Activated naive CD4-positive, alpha-beta T cell treated with anti-CD3 and anti-CD28 coated beads, Interleukin-2, amount 50 U/mL, for 72 hours (primary cell): ENCODE results near the gene COL6A1. TPM values are rescaled to one million over a fixed set of nuclear protein-coding genes. Genes with fewer than 3 reads are reported as not detected.

ENCODE experiments used
- ATAC-seq, 2 donors: fragments of 150-1000 bp; cut with Tn5 transposase; 2 replicates each; pipeline ENCODE4 v1.10.0; 2021; ENCODE audit warnings: mild to moderate bottlenecking in 2 of 2, moderate library complexity in 2 of 2
- DNase-seq, 2 donors: peaks; one replicate each; pipeline ENCODE4 v3.0.0; 2021 to 2022; ENCODE audit warnings: low spot score in 2 of 2
- H3K27ac Mint-ChIP-seq, 2 donors: one replicate each; pipeline ENCODE4 v1.8.0; 2022; ENCODE audit warnings: mild to moderate bottlenecking in 2 of 2, mixed read lengths in 2 of 2
- H3K36me3 Mint-ChIP-seq, 2 donors: one replicate each; pipeline ENCODE4 v1.8.0; 2022; ENCODE audit warnings: mixed read lengths in 2 of 2
- H3K9me3 Mint-ChIP-seq, 2 donors: one replicate each; pipeline ENCODE4 v1.8.0; 2022; ENCODE audit warnings: mixed read lengths in 2 of 2
- total RNA-seq, 2 donors: library from RNA; stranded (reverse); gene quantifications; one replicate each; pipeline ENCODE4 v1.2.3, GENCODE V29; 2022

Gene COL6A1
- total RNA-seq, 2 donors from 2014 or later, result 2.0 to 4.7 TPM

DNA sequence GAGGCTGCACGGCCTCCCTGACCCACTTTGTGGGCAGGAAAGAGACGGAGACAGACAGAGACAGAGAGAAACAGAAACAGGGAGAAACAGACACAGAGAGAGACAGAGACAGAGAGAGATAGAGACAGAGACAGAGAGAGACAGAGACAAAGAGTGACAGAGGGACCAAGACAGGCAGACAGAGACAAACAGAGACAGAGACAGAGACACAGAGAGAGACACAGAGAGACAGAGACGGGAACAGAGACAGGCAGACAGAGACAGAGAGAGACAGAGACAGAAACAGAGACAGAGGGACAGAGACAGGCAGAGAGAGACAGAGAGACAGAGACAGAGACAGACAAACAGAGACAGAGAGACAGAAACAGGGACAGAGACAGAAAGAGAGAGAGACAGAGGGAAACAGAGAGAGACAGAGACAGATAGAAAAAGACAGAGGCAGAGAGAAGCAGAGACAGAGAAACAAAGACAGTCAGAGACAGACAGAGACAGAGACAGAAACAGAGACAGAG lies 3.1 kb downstream of the COL6A1 start:
- H3K27ac Mint-ChIP-seq, result peak overlapping the region in 1 of 2 donors; percentile 71
- no peaks in the 10 kb centered on the region for H3K36me3 Mint-ChIP-seq
- H3K9me3 Mint-ChIP-seq, result no peaks in the 10 kb centered on the region
- DNase-seq, result no peak
- no peak for ATAC-seq

- Mint-ChIP-seq H3K9me3 (no peaks in the 10 kb centered on the region), H3K36me3 (no peaks in the 10 kb centered on the region), H3K27ac (peak overlapping the region in 1 of 2 donors; percentile 71)
- DNase-seq, result peak in 1 of 2 donors; percentile 54
- ATAC-seq, result no peak
These were observed 4.1 kb downstream of the COL6A1 start for GRCh38 chr21:45985471-45986315.

DNA sequence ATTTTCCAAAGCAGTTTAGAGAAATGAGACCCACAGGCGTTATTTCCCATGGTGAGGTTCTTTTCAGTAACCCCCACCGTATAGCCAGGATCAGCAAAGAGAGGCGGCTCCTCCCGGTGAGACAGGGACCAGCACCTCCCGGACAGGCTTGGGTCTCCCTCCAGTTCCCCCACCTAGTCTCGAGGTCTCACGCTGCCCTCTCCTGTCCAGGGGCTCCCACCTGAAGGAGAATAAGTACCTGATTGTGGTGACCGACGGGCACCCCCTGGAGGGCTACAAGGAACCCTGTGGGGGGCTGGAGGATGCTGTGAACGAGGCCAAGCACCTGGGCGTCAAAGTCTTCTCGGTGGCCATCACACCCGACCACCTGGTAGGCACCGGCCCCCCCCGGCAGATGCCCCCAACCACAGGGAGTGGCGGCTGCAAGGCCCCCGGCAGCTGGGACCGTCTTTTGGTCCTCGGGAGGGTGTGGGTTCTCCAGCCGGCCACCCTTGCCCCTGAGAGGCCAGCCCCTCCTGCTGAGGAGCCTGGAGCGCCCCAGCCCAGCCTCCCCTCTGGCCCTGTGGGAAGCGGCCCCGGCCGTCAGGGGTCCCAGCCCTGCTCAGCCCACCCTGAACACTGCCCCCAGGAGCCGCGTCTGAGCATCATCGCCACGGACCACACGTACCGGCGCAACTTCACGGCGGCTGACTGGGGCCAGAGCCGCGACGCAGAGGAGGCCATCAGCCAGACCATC lies 4.9 kb downstream of the COL6A1 start:
- no peak for ATAC-seq
- DNase-seq, result peak in 1 of 2 donors; percentile 52
- Mint-ChIP-seq H3K36me3 (no peaks in the 10 kb centered on the region), H3K27ac (no peak overlapping the region), H3K9me3 (no peaks in the 10 kb centered on the region)

DNA sequence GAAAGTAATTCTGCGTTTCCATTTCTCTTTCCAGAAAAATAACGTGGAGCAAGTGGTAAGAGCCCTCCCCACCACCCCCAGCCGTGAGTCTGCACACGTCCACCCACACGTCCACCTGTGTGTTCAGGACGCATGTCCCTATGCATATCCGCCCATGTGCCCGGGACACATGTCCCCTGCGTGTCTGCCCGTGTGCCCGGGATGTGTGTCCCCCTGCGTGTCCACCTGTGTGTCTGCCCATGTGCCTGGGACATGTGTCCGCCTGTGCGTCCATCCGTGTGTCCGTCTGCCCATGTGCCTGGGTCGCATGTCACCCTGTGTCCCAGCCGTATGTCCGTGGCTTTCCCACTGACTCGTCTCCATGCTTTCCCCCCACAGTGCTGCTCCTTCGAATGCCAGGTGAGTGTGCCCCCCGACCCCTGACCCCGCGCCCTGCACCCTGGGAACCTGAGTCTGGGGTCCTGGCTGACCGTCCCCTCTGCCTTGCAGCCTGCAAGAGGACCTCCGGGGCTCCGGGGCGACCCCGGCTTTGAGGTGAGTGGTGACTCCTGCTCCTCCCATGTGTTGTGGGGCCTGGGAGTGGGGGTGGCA lies 5.6 kb downstream of the COL6A1 start:
- DNase-seq, result no peak
- no peak for ATAC-seq
- Mint-ChIP-seq H3K9me3 (no peaks in the 10 kb centered on the region), H3K36me3 (no peaks in the 10 kb centered on the region), H3K27ac (no peak overlapping the region)

- no peak overlapping the region for H3K27ac Mint-ChIP-seq
- no peaks in the 10 kb centered on the region for H3K9me3 Mint-ChIP-seq
- no peaks in the 10 kb centered on the region for H3K36me3 Mint-ChIP-seq
- no peak for ATAC-seq
- peak in 1 of 2 donors; percentile 46 for DNase-seq
These were observed 7.1 kb downstream of the COL6A1 start for GRCh38 chr21:45988366-45989347.

GRCh38 chr21:45989355-45990048 lies 7.9 kb downstream of the COL6A1 start:
- no peaks in the 10 kb centered on the region for H3K9me3 Mint-ChIP-seq
- no peak overlapping the region for H3K27ac Mint-ChIP-seq
- no peaks in the 10 kb centered on the region for H3K36me3 Mint-ChIP-seq
- ATAC-seq (no peak), DNase-seq (no peak)

- no peaks in the 10 kb centered on the region for H3K36me3 Mint-ChIP-seq
- ATAC-seq, result no peak
These were observed 8.6 kb downstream of the COL6A1 start for GRCh38 chr21:45990049-45990711.

GRCh38 chr21:45990741-45991605 lies 9.4 kb downstream of the COL6A1 start:
- no peaks in the 10 kb centered on the region for H3K9me3 Mint-ChIP-seq
- H3K27ac Mint-ChIP-seq, result no peak overlapping the region
- no peak for ATAC-seq
- no peaks in the 10 kb centered on the region for H3K36me3 Mint-ChIP-seq
- DNase-seq, result no peak

More at GRCh38 chr21:45990049-45990711, 8.6 kb downstream of the COL6A1 start:
- DNase-seq, result no peak
- H3K27ac Mint-ChIP-seq, result no peak overlapping the region
- no peaks in the 10 kb centered on the region for H3K9me3 Mint-ChIP-seq

- Mint-ChIP-seq H3K9me3 (no peaks in the 10 kb centered on the region), H3K36me3 (no peaks in the 10 kb centered on the region), H3K27ac (peak overlapping the region in 1 of 2 donors; percentile 11)
- DNase-seq, result no peak
- no peak for ATAC-seq
These were observed 10.2 kb downstream of the COL6A1 start for GRCh38 chr21:45991606-45992300.

GRCh38 chr21:45992301-45993209 lies 11.0 kb downstream of the COL6A1 start:
- DNase-seq (no peak), ATAC-seq (no peak)
- H3K27ac Mint-ChIP-seq, result no peak overlapping the region
- no peaks in the 10 kb centered on the region for H3K36me3 Mint-ChIP-seq
- no peaks in the 10 kb centered on the region for H3K9me3 Mint-ChIP-seq

DNA sequence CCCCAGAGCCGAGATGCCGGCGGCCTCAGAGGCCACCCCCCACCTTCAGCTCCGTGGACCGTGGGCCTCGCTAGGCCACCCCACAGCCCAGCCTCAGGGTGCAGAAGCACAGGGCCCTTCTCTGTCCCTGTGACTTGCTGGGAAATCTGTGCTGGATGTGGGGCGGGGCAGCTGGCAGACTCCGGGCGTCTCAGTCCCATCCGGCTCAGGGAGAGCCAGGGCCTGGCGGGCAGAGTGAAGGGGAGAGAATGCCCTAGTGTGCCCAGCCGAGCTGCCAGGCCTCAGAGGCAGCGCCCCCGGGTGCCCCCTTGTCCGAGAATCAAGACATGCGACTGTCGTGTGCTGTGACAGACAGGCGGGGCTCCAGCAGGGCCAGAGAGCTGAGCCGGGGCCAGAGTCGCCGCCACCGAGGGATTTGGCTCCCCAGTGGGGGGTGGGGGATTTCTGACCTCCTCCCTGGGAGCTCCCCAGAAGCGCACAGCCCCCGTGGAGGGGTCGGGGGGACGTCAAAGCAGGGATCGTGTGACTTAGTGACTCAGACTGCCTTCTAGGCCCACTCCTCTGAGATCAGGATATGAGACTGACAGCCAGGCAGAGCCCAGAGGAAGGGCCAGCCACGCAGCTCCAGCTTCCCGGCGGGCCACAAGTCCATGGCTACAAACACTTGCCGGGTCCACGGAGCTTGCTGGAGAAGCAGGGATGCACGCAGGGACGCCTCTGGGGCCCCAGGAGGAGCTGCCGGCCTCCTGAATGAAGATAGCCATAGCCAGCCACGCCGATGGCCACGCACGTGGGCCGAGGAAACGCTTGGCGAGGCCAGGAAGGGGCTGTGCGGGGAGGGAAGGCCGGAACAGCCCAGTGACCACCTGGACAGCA lies 11.9 kb downstream of the COL6A1 start:
- Mint-ChIP-seq H3K36me3 (no peaks in the 10 kb centered on the region), H3K27ac (no peak overlapping the region), H3K9me3 (no peaks in the 10 kb centered on the region)
- DNase-seq (no peak), ATAC-seq (no peak)

- H3K36me3 Mint-ChIP-seq, result no peaks in the 10 kb centered on the region
- no peak overlapping the region for H3K27ac Mint-ChIP-seq
- ATAC-seq (no peak), DNase-seq (no peak)
- H3K9me3 Mint-ChIP-seq, result no peaks in the 10 kb centered on the region
These were observed 12.6 kb downstream of the COL6A1 start for GRCh38 chr21:45994086-45994661.
